GM12892 (cell line): ENCODE results near the gene SIGLEC10.

ENCODE experiments used
- POLR2A ChIP-seq: IDR thresholded peaks from 2 replicates; pipeline ENCODE4 v1.6.1; 2011; ENCODE audit warnings: low read depth, low read length, control low read depth
- POLR2AphosphoS5 ChIP-seq: IDR thresholded peaks from 2 replicates; pipeline ENCODE4 v1.6.1; 2011; ENCODE audit warnings: low read depth, low read length, control low read depth
- TAF1 ChIP-seq: IDR thresholded peaks from 2 replicates; pipeline ENCODE4 v1.6.1; 2011; ENCODE audit warnings: low read depth, mild to moderate bottlenecking, control low read depth, low read length, borderline replicate concordance

- TF ChIP-seq POLR2AphosphoS5 = no peak
- TF ChIP-seq POLR2A = no peak
- TF ChIP-seq TAF1 = no peak
Observed at GRCh38 chr19:51460164-51460992, 42.9 kb upstream of the SIGLEC10 start.
